ENCODE measurements around the gene BOK.
A peak's percentile ranks its signal among the peaks of the same experiment; 100 is the strongest.
"Not testable (repeated sequence)": the region's sequence is repeated elsewhere in the genome, so short reads cannot be mapped to it uniquely, and the experiment has no call there.

Gene BOK, protein sequence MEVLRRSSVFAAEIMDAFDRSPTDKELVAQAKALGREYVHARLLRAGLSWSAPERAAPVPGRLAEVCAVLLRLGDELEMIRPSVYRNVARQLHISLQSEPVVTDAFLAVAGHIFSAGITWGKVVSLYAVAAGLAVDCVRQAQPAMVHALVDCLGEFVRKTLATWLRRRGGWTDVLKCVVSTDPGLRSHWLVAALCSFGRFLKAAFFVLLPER

DNA sequence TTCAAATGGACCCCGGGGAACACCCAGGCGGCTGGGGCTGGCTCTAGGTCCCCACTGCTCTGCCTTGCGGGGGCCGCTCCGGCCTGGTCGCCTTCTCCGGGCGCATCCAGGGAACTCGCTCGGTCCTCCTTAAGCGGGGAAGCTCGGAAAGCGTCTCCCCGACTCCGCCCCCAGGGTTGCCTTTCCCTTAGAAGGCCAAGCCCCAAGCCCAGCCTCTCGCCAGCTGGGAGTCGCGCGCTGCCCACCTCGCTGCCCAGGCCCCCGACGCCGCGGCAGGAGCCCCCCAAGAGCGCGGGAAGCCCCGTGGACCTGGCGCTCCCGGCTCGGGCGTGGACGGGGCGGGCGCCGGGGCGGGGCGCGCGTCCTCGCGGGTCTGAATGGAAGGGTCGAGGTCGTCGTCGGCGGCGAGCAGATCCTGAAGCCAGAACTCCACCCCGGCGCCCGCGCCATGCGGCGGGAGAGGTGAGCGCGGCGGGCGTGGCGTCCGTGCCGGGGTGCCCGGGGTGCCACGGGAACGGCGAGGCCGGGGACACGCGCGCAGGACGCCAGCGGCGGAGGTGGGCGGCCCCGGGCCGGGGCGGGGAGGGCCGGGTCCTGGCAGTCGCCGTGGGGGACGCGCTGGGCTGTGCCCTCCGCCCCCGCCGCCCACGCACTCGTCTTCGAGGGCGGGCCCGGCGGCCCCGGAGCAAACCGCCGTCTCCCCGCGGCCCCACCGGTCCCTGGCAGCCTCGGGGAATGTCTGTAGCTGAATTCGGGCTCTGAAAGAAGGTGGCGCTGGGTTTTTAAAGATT is at the start of gene BOK:
TSS of gene BOK (plus strand) at position 214 of the 791 bp plus-strand sequence. CDS start 739 bp downstream, outside the sequence.
- DNase-seq (ENCODE audit: low spot score): peak; percentile 88

DNA sequence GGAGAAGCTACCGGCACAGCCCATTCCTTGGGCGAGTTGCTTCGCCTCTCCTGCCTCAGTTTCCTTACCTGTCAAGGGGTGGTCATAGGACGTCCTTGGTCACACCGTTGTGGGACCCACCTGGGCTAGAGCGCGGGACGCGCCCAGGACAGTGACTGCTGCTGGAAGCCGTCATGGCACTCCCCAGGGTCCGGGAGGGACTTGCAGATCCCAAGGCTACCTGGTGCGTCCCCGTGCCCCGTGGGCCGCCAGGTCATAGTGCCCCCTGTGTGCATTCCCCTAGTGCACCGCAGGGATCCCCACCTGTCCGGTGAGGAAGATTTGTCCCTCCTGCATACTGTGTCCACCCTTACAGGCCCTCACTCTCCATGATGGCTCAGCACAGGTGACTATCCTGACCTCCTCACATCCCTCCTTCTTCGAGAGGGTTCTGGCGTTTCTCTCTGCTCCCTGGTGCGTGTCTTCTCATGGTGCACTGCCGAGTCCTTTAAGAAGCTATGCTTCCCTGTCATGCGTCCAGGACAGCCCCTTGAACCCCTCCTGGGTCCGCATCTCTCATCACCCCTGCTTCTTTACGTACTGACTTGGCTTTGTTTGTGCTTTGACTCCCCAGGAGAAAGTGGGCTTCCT is 49.3 kb upstream of the BOK start:
- no peak for DNase-seq (ENCODE audit: low spot score)

DNA sequence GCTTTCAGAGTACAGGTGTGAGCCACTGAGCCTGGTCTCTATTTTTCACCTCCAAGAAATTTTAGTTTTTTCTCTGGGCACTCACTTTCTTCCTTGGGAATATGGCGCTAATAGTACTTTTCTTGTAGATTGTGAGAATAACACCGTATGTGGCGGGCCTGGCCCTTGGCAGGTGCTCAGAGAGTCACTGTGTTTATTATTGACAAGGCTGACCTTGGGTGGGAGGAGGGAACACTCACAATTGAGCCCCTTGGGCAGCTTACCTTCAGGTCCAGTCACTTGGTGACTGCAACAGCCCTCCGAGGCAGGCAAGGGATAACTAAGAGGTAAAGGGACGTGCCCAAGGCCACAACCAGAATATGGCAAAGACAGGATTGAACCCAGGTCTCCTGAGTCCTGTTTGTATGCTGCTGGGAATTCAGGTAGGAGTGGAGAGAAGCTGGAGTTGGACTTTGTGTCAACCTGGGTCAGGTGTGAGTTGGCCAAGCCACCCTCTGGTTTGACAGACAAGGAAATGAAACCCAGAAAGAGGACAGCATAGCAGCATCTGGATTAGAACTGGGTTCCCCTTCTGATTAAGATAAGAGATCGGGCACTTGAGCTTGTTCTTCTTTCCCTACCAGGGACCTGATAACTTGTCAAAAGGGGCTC is 47.3 kb upstream of the BOK start:
- no peak for DNase-seq (ENCODE audit: low spot score)

DNA sequence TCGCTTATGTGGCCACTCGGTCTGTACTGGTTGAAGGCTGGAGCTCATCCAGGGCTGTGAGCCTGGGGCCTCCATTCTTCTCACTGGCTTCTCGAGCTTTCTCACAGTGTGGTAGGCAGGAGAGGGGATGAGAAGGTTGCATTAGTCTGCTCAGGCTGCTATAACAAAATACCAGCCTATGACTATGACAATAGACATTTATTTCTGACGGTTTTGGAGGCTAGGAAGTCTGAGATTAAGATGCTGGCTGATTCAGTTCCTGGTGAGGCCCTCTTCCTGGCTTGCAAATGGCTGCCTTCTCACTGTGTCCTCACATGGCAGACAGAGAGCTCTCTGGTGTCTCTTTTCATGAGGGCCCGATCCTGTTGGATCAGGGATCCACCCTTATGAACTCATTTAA is 44.0 kb upstream of the BOK start:
- DNase-seq (ENCODE audit: low spot score): no peak

DNA sequence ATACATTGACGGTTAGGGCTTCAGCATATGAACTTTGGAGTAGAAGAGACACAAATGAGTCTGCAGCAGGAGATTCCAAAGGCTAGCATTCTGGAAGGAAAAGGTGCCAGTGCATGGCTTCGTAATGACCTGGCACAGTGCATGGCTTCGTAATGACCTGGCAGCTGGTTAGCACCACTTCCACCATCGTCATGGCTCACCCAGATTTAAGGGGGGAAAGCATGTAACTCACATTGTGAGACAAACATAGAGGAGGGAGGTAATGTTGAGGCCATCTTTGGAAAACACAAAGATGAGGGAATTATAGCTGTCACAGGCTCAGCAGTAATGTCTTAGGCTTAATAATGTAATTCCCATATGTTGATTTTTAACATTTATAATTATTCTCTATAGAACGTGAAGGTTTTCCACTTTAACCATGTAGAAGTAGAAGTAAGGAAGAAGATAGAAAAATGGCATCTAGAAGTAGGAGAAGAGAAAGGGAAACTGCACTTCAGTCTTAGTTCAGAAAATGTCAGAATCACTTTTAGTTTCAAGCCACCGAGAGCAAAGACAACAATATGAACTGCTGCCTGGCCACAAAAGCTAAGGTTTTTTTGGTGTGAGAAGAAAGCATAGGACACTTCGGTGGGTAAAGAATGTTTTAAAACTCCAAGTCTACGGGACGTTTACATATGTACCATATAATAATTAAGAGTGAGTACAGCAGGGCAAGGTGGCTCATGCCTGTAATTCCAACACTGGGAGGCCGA is 43.4 kb upstream of the BOK start:
- DNase-seq (ENCODE audit: low spot score): peak; percentile 47

DNA sequence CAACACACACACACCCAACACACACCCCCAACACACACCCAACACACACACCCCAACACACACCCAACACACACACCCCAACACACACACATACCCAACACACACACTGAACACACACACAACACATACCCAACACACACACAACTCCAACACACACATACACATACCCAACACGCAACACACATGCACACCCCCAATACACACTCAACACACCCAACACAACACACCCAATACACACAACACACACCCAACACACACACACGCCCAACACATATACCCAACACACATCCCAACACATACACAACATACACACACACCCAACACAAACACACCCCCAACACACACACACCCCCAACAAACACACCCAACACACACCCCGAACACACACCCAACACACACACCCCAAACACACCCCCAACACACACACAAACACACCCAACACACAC is 42.0 kb upstream of the BOK start:
- no peak for DNase-seq (ENCODE audit: low spot score)

DNA sequence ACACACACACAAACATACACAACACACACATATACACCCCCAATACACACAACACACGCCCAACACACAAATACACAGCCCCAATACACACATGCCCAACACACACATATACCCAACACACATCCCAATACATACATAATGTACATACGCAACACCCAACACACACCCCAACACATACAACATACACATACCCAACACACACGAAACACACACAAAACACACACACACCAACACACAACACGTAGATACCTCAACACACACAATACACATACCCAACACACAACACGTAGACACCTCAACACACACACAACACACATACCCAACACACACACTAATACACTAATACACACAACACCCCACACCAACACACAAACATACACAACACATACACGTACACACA is 41.2 kb upstream of the BOK start:
- DNase-seq (ENCODE audit: low spot score): no peak

DNA sequence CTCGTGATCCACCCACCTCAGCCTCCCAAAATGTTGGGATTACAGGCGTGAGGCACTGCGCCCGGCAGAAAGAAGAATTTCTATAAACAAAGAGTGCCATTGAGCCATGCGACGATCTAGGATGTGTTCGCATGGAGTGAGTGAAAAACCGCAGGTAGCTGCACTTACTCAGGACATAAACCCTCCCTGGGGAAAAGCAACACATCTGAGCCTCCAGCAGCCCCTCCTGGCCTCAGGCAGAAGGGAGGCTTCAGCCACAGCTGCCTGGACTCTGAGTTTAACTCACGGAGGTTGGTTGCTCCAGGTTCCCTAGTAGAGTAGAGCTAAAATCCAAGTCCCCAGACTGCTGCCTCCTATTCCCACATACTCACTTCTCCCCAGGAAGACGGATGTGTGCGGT is 38.9 kb upstream of the BOK start:
- no peak for DNase-seq (ENCODE audit: low spot score)

DNA sequence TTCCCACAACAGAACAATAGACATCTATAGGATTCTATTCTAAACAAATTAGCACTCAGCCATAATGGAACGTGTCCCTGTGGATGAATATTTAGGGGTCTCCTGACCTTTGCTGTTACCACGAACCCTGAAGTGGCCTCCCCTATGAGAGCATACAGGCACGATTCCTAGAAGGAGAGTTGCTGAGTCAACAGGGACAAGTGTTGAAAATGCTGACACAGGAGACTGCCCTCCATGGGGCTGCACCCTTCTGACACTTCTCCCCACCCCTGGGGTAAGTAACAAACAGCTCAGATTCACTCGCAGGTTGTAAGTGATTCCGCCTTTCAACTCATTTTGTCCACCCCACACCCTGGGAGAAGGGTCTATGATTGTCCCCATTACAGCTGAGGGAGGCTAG is 36.1 kb upstream of the BOK start:
- DNase-seq (ENCODE audit: low spot score): no peak

DNA sequence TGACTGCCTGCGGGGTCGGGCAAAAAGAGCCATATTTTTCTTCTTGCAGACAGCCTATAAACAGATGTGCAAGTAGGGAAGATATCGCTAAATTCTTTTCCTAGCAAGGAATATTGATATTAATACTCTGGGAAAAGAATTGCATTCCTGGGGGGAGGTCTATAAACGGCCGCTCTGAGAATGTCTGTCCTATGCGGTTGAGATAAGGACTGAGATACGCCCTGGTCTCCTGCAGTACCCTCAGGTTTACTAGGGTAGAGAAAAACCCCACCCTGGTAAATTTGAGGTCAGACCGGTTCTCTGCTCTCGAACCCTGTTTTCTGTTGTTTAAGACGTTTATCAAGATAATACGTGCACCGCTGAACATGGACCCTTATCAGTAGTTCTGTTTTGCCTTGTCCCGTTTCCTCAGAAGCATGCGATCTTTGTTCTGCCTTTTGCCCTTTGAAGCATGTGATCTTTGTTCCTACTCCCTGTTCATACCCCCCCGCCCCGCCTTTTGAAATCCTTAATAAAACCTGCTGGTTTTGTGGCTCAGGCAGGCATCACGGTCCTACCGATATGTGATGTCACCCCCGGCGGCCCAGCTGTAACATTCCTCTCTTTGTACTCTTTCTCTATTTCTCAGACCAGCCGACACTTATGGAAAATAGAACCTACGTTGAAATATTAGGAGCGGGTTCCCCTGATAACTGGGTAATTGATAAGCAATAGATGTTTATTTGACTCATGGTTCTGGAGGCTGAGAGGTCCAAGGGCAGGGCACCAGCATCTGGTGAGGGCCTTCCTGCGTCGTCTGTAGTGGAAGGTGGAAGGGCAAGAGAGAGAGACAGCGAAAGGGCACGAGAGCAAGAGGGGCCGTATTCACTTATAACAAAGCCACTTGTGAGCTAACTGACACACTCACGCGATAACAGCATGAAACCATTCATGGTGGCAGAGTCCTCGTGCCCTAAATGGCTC is 32.4 kb upstream of the BOK start:
- DNase-seq (ENCODE audit: low spot score): not testable (repeated sequence)

DNA sequence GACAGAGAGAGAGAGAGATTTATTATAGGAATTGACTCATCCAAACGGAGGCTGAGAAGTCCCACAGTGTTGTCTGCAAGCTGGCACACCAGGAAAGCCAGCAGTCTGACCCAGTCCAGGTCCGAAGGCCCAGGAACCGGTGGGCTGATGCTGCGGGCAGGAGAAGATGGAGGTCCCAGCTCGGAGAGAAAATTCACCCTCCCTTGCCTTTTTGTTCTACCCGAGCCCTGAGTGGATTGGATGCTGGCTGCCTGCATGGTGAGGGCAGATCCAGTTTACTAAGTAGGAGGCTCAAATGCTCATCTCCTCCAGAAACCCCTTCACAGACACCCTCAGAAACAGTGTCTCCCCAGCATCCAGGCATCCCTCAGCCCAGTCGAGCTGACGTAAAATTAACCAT is 28.0 kb upstream of the BOK start:
- DNase-seq (ENCODE audit: low spot score): no peak

DNA sequence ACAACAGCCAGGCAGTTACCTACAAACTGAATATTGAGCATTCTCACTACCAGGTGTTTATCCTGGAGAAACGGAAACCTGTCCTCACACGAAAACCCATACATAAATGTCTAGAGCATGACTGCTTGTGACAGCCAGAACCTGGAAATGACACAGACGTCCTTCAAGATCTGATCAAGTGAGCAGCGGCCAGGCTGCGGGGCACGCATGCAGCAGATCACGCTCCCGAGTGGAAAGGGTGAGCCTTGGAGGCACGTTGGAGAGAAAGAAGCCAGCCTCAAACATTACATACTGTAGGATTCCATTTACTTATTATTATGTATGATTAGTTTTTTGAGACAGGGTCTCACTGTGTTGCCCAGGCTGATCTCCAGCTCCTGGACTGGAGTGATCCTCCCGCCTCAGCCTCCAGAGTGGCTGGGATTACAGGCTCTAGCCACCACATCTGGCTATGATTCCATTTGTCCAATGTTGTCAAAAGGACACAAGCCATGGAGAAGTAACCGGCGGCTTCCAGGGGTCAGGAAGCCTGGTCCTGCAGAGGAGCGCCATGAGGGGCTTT is 27.3 kb upstream of the BOK start:
- DNase-seq (ENCODE audit: low spot score): no peak

DNA sequence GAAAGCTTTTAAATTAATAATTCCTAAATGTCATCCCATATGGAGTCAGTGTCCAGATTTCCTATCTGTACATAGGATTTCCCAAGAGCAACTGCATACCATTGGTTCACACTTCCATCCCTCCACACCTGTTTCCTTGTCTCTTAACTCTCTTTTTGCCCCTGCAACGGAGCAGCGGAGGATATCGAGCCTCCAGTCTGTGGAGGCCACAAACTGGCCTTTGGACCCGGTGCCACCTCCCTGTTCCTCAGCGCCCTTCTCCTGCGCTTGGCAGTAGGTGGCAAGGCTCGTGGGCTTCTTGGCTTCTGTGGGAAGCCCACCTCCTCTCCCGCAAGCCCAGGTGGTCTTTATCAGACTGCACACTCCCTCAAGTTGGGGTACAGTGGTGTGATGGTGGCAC is 26.4 kb upstream of the BOK start:
- DNase-seq (ENCODE audit: low spot score): peak; percentile 2

DNA sequence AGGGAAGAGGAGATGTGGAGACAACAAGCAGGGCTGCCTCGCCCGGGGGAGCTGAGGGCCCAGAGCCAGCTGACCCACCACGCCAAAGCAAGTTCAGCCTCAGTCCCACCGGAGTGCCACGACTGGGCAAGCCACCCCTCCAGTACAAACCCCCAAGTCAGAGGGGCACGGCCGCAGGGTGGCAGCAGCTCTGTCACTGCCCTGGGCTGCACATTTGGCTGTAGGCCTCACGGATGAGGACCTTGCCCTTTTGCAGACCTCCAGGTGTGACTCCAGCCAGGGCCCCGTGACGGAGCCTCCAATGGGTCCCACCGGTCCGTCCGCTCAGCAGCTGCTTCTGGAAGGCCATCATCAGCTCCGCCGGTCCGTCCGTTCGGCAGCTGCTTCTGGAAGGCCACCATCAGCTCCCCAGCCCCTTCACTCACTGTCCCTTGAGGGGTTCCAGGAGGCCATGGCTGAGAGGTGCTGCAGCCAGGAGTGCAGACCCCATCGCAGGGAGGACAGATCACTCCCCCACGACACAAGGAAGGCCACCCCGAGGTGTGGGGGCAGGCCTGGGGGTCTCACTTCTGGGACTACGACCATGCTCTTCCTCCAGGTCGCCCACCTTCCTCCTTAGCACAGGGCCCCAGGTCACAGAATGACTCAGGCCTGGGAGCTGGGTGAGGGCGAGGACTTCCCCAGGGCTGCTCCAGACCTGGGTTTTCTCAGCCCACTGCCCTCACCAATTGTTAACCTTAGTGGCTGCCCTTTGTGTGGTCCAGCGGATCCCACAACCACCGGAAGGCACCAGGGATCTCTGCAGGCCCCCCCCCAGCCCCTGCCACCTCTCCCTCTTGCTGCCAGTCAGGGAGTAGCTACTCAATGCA is 25.6 kb upstream of the BOK start:
- DNase-seq (ENCODE audit: low spot score): peak; percentile 2

DNA sequence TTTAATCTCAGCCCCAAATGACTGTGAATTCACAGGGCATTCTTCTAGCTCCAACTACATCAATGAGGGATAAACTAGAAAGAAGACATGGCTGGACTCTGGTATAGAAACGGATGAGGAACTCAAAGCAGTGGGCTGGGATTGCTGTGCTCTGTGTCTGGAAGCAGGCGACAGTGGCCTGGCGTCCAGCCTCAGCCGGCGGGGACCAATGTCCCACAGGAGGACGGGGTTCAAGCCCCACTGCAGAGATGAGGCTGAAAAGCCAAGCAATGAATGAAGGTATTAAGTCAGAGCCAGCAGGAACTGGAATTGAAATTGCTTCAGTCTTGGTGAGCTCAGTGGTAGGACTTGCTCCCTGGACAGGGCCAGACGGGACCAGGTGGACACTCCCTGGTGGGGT is 24.3 kb upstream of the BOK start:
- peak; percentile 3 for DNase-seq (ENCODE audit: low spot score)

DNA sequence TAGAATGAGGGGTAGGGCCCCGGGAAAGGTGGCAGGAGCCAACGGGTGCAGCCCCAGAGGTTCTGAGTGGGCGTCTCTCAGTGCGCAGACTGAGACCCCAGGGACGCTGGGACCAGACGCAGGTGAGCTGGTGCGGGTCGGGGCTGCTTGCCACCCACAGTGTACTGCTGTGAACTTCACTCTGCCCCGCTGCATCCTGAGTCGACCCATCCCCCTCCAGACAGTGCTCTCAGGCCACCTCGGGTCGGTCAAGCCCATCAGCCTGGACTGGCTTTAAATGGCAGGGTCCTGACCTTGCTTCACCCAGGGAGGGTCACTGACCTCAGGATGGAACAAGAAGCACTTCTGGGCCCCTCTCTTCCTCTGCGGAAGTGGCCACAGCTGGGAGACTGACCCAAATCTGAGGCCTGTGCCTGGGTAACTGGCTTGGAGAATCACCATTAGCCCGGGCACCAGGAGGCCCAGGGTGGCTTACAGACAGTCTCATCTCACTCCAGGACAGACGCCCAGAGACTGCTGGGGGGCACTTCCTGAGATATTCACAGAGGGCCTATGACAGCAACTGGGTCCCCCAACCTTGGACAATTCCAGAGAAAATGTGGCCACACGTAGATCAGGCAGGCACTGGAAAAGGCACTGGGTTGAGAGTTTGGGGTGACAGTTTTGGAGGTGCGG is 23.7 kb upstream of the BOK start:
- DNase-seq (ENCODE audit: low spot score): peak; percentile 5

DNA sequence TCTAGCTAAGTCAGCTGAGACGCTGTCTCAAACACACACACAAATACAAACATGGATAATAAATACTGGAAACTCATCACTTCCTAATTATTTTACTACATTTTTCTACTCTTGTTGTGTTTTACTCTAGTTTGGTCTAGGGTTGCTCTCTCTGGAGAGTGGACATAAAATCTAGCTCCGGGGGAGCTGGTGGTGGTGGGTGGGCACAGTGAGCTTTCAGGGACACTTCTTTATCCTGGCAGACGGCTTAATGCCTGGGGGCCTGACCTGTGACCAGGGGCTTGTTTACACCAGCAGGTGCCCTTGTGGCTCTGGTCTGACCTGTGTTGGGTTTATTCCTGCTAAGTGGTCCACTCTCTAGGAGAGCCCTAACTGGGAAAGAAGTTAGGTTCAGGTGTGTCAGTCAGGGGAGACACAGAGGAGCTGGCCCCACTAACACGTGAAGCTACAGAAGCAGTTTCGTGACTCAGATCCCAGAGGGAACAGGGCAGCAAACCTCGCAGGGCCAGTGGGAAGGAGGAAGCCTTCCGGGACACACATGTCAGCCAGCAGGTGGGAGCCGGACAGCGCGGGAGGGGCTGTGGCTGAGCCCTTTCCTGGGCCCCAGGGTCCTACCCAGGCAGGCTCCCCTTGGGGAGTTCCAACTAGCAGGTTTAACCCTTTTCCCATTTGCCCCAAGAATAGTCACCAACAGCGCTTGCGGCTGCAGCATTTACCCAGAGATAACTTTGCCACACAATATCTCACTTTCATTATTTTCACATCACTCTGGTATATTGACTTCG is 22.5 kb upstream of the BOK start:
- no peak for DNase-seq (ENCODE audit: low spot score)

Data from AG08396 (cell line).